HEK293 (cell line): ENCODE measurements around the gene LMAN1L.
A peak's percentile ranks its signal among the peaks of the same experiment; 100 is the strongest.

Experiments used
- BCL11A ChIP-seq: fragments of 450-650 bp; formaldehyde crosslinking; IDR thresholded peaks from 2 replicates; pipeline ENCODE4 v1.5.1; 2016; ENCODE audit warnings: low read depth, missing biosample characterization, missing genetic modification characterization
- GLI4 ChIP-seq: fragments of 450-650 bp; formaldehyde crosslinking; IDR thresholded peaks from 2 replicates; pipeline ENCODE4 v1.5.1; 2016; ENCODE audit warnings: missing biosample characterization, missing genetic modification characterization
- KLF1 ChIP-seq: fragments of 450-650 bp; formaldehyde crosslinking; IDR thresholded peaks from 2 replicates; pipeline ENCODE4 v1.5.1; 2016; ENCODE audit warnings: missing biosample characterization, missing genetic modification characterization
- KLF16 ChIP-seq: fragments of 450-650 bp; formaldehyde crosslinking; IDR thresholded peaks from 2 replicates; pipeline ENCODE4 v1.5.1; 2017; ENCODE audit warnings: missing biosample characterization, missing genetic modification characterization
- MEIS1 ChIP-seq: sonication (generic); formaldehyde crosslinking; IDR thresholded peaks from 2 replicates; pipeline ENCODE4 v1.8.1; 2022; ENCODE audit warnings: missing genetic modification reagents, mild to moderate bottlenecking, borderline replicate concordance
- SALL2 ChIP-seq: fragments of 450-650 bp; formaldehyde crosslinking; IDR thresholded peaks from 2 replicates; pipeline ENCODE4 v1.5.0; 2017; ENCODE audit warnings: missing biosample characterization, mild to moderate bottlenecking, missing genetic modification characterization, borderline replicate concordance
- SP3 ChIP-seq: fragments of 450-650 bp; formaldehyde crosslinking; IDR thresholded peaks from 2 replicates; pipeline ENCODE4 v1.5.1; 2016; ENCODE audit warnings: missing biosample characterization, missing genetic modification characterization
- TRIM28 ChIP-seq: IDR thresholded peaks from 2 replicates; pipeline ENCODE4 v1.6.1; 2011; ENCODE audit warnings: low read length, control low read depth, borderline replicate concordance
- ZBTB1 ChIP-seq: fragments of 450-650 bp; formaldehyde crosslinking; IDR thresholded peaks from 2 replicates; pipeline ENCODE4 v1.5.1; 2016; ENCODE audit warnings: missing biosample characterization, missing genetic modification characterization
- ZBTB21 ChIP-seq: fragments of 450-650 bp; formaldehyde crosslinking; IDR thresholded peaks from 2 replicates; pipeline ENCODE4 v1.5.1; 2017; ENCODE audit warnings: missing biosample characterization, missing genetic modification characterization
- ZBTB48 ChIP-seq: fragments of 450-650 bp; formaldehyde crosslinking; IDR thresholded peaks from 2 replicates; pipeline ENCODE4 v1.5.1; 2016; ENCODE audit warnings: missing biosample characterization, missing genetic modification characterization
- ZBTB49 ChIP-seq: fragments of 450-650 bp; formaldehyde crosslinking; IDR thresholded peaks from 2 replicates; pipeline ENCODE4 v1.5.1; 2016; ENCODE audit warnings: missing biosample characterization, missing genetic modification characterization, low read depth
- ZNF112 ChIP-seq: fragments of 450-650 bp; formaldehyde crosslinking; IDR thresholded peaks from 2 replicates; pipeline ENCODE4 v1.5.0; 2017; ENCODE audit warnings: missing biosample characterization, missing genetic modification characterization
- ZNF132 ChIP-seq: fragments of 450-650 bp; formaldehyde crosslinking; IDR thresholded peaks from 2 replicates; pipeline ENCODE4 v1.5.1; 2017; ENCODE audit warnings: missing biosample characterization, missing genetic modification characterization, borderline replicate concordance
- ZNF146 ChIP-seq: fragments of 450-650 bp; formaldehyde crosslinking; IDR thresholded peaks from 2 replicates; pipeline ENCODE4 v1.5.1; 2016; ENCODE audit warnings: missing biosample characterization, missing genetic modification characterization
- ZNF155 ChIP-seq: fragments of 450-650 bp; formaldehyde crosslinking; IDR thresholded peaks from 2 replicates; pipeline ENCODE4 v1.5.1; 2016; ENCODE audit warnings: missing biosample characterization, missing genetic modification characterization
- ZNF16 ChIP-seq: fragments of 450-650 bp; formaldehyde crosslinking; IDR thresholded peaks from 2 replicates; pipeline ENCODE4 v1.5.1; 2016; ENCODE audit warnings: low read depth, missing biosample characterization, missing genetic modification characterization
- ZNF239 ChIP-seq: fragments of 450-650 bp; formaldehyde crosslinking; IDR thresholded peaks from 2 replicates; pipeline ENCODE4 v1.5.1; 2016; ENCODE audit warnings: missing biosample characterization, missing genetic modification characterization
- ZNF248 ChIP-seq: fragments of 450-650 bp; formaldehyde crosslinking; IDR thresholded peaks from 2 replicates; pipeline ENCODE4 v1.5.1; 2017; ENCODE audit warnings: missing biosample characterization, missing genetic modification characterization
- ZNF335 ChIP-seq: fragments of 450-650 bp; formaldehyde crosslinking; conservative IDR thresholded peaks from 2 replicates; pipeline ENCODE4 v1.5.1; 2016; ENCODE audit warnings: missing biosample characterization, missing genetic modification characterization
- ZNF341 ChIP-seq: fragments of 450-650 bp; formaldehyde crosslinking; IDR thresholded peaks from 2 replicates; pipeline ENCODE4; 2016; ENCODE audit warnings: low read depth, missing biosample characterization, missing genetic modification characterization
- ZNF354C ChIP-seq: fragments of 450-650 bp; formaldehyde crosslinking; IDR thresholded peaks from 2 replicates; pipeline ENCODE4 v1.5.1; 2016; ENCODE audit warnings: missing biosample characterization, missing genetic modification characterization, low read depth, borderline replicate concordance
- ZNF37A ChIP-seq: fragments of 450-650 bp; IDR thresholded peaks from 2 replicates; pipeline ENCODE4 v1.5.1; 2018; ENCODE audit warnings: missing biosample characterization, missing genetic modification characterization
- ZNF423 ChIP-seq: fragments of 450-650 bp; formaldehyde crosslinking; IDR thresholded peaks from 2 replicates; pipeline ENCODE4 v1.5.1; 2016; ENCODE audit warnings: missing biosample characterization, missing genetic modification characterization
- ZNF514 ChIP-seq: fragments of 450-650 bp; formaldehyde crosslinking; IDR thresholded peaks from 2 replicates; pipeline ENCODE4 v1.5.1; 2016; ENCODE audit warnings: missing biosample characterization, missing genetic modification characterization
- ZNF530 ChIP-seq: fragments of 450-650 bp; formaldehyde crosslinking; IDR thresholded peaks from 2 replicates; pipeline ENCODE4 v1.5.1; 2016; ENCODE audit warnings: low read depth, missing biosample characterization, missing genetic modification characterization
- ZNF621 ChIP-seq: fragments of 450-650 bp; formaldehyde crosslinking; IDR thresholded peaks from 2 replicates; pipeline ENCODE4 v1.5.1; 2017; ENCODE audit warnings: missing biosample characterization, missing genetic modification characterization
- ZNF626 ChIP-seq: fragments of 450-650 bp; sonication (Bioruptor Pico); formaldehyde crosslinking; IDR thresholded peaks from 2 replicates; pipeline ENCODE4 v1.5.1; 2018; ENCODE audit warnings: missing biosample characterization, missing genetic modification characterization, inconsistent platforms
- ZNF658 ChIP-seq: fragments of 450-650 bp; formaldehyde crosslinking; IDR thresholded peaks from 2 replicates; pipeline ENCODE4; 2016; ENCODE audit warnings: missing biosample characterization, missing genetic modification characterization
- ZNF677 ChIP-seq: fragments of 450-650 bp; IDR thresholded peaks from 2 replicates; pipeline ENCODE4 v1.5.0; 2018; ENCODE audit warnings: missing biosample characterization, mild to moderate bottlenecking, missing genetic modification characterization, moderate library complexity
- ZNF791 ChIP-seq: fragments of 450-650 bp; formaldehyde crosslinking; IDR thresholded peaks from 2 replicates; pipeline ENCODE4 v1.5.1; 2016; ENCODE audit warnings: missing biosample characterization, missing genetic modification characterization
- ZNF843 ChIP-seq: fragments of 450-650 bp; formaldehyde crosslinking; IDR thresholded peaks from 2 replicates; pipeline ENCODE4 v1.5.1; 2016; ENCODE audit warnings: missing biosample characterization, missing genetic modification characterization
- ZSCAN16 ChIP-seq: fragments of 450-650 bp; formaldehyde crosslinking; IDR thresholded peaks from 2 replicates; pipeline ENCODE4 v1.5.1; 2016; ENCODE audit warnings: missing biosample characterization, missing genetic modification characterization
- ZSCAN30 ChIP-seq: fragments of 450-650 bp; IDR thresholded peaks from 2 replicates; pipeline ENCODE4 v1.5.1; 2018; ENCODE audit warnings: missing biosample characterization, mild to moderate bottlenecking, missing genetic modification characterization, moderate library complexity
- TF ChIP-seq, protein P1 (sequence below): fragments of 450-650 bp; formaldehyde crosslinking; IDR thresholded peaks from 2 replicates; pipeline ENCODE4 v1.5.1; 2016; ENCODE audit warnings: missing biosample characterization, missing genetic modification characterization
- TF ChIP-seq, protein P2 (sequence below): fragments of 450-650 bp; formaldehyde crosslinking; IDR thresholded peaks from 2 replicates; pipeline ENCODE4 v1.5.1; 2016; ENCODE audit warnings: missing biosample characterization, missing genetic modification characterization

Gene LMAN1L

DNA sequence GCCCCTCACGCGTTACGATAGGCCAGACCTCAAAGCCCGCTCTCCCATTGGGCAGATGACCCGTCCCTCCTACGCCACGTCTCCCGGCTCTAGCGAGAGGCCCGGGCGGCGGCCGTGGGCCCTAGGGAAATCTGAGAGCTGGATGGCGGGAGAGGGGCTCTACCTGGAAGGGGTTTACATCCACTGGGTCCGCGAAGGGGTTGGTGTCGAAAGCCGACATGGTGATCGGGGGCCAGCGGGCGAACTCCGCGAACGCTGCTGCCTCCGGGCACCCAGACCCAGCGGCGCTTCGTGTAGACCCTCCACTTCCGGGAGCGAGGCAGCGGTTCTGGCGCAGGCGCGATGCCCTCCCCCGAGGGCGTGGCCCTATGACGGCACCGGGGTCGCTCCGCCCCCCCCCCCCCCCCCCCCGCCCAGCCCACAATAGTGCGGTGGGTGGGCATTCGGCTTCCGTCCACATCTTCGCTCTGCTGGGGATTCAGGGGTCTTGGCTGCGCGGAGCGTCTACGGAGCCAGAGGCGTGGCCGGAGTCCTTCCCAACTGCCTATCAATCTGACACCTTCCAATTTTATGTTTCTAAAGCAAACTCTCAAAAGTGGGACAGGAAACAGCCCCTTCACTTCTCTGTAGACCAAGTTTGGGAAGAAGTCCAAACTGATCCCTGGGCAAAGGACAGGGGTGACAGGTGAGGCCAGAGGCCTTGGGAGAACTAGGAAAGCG is 60.6 kb downstream of the LMAN1L start, which contains the start of gene SCAMP2 (continued):
- TF ChIP-seq, protein P1, sequence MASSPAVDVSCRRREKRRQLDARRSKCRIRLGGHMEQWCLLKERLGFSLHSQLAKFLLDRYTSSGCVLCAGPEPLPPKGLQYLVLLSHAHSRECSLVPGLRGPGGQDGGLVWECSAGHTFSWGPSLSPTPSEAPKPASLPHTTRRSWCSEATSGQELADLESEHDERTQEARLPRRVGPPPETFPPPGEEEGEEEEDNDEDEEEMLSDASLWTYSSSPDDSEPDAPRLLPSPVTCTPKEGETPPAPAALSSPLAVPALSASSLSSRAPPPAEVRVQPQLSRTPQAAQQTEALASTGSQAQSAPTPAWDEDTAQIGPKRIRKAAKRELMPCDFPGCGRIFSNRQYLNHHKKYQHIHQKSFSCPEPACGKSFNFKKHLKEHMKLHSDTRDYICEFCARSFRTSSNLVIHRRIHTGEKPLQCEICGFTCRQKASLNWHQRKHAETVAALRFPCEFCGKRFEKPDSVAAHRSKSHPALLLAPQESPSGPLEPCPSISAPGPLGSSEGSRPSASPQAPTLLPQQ (tag by site-specific recombination), result peak; percentile 92
- TF ChIP-seq MEIS1 (CRISPR knock-in tag), result no peak
- no peak for TF ChIP-seq ZNF621
- TF ChIP-seq ZNF514 (tag by site-specific recombination), result no peak
- peak; percentile 91 for TF ChIP-seq KLF16 (tag by site-specific recombination)
- 0 out of 2 replicates have a peak, but pooled peaks have one; percentile 48 for TF ChIP-seq GLI4
- peak; percentile 91 for TF ChIP-seq SP3
- TF ChIP-seq ZNF248 (tag by site-specific recombination), result no peak
- TF ChIP-seq ZBTB49, result no peak
- TF ChIP-seq ZNF112 (tag by site-specific recombination), result no peak
- no peak for TF ChIP-seq BCL11A (tag by site-specific recombination)
- TF ChIP-seq ZNF239 (tag by site-specific recombination), result no peak
- TF ChIP-seq ZNF146 (tag by site-specific recombination), result no peak
- no peak for TF ChIP-seq ZNF658 (tag by site-specific recombination)
- TF ChIP-seq TRIM28, result peak; percentile 25; the same call in 1 of the 2 replicates
- TF ChIP-seq ZSCAN16 (tag by site-specific recombination), result no peak
- TF ChIP-seq, protein P2, sequence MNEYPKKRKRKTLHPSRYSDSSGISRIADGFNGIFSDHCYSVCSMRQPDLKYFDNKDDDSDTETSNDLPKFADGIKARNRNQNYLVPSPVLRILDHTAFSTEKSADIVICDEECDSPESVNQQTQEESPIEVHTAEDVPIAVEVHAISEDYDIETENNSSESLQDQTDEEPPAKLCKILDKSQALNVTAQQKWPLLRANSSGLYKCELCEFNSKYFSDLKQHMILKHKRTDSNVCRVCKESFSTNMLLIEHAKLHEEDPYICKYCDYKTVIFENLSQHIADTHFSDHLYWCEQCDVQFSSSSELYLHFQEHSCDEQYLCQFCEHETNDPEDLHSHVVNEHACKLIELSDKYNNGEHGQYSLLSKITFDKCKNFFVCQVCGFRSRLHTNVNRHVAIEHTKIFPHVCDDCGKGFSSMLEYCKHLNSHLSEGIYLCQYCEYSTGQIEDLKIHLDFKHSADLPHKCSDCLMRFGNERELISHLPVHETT (tag by site-specific recombination), result 0 out of 2 replicates have a peak, but pooled peaks have one; percentile 57
- no peak for TF ChIP-seq ZNF530
- TF ChIP-seq ZNF626, result no peak
- no peak for TF ChIP-seq ZBTB1
- peak; percentile 98 for TF ChIP-seq ZNF335 (tag by site-specific recombination)
- no peak for TF ChIP-seq ZNF155 (tag by site-specific recombination)
- TF ChIP-seq ZBTB21, result peak; percentile 58; the same call in 1 of the 2 replicates
- TF ChIP-seq ZNF16 (tag by site-specific recombination), result no peak
- no peak for TF ChIP-seq ZNF341
- TF ChIP-seq ZSCAN30 (tag by site-specific recombination), result peak; percentile 85
- TF ChIP-seq ZBTB48 (tag by site-specific recombination), result no peak
- TF ChIP-seq ZNF423 (tag by site-specific recombination), result peak; percentile 44; the same call in 1 of the 2 replicates
- TF ChIP-seq ZNF677, result no peak
- TF ChIP-seq ZNF354C (tag by site-specific recombination), result no peak
- TF ChIP-seq ZNF843 (tag by site-specific recombination), result peak; percentile 36; the same call in 1 of the 2 replicates
- TF ChIP-seq ZNF37A (tag by site-specific recombination), result no peak
- TF ChIP-seq SALL2 (tag by site-specific recombination), result no peak
- TF ChIP-seq ZNF791, result no peak
- no peak; the same call in 1 of the 2 replicates for TF ChIP-seq KLF1 (tag by site-specific recombination)
- no peak for TF ChIP-seq ZNF132
